Measurements from ENCODE around the gene HSPB8.

DNA sequence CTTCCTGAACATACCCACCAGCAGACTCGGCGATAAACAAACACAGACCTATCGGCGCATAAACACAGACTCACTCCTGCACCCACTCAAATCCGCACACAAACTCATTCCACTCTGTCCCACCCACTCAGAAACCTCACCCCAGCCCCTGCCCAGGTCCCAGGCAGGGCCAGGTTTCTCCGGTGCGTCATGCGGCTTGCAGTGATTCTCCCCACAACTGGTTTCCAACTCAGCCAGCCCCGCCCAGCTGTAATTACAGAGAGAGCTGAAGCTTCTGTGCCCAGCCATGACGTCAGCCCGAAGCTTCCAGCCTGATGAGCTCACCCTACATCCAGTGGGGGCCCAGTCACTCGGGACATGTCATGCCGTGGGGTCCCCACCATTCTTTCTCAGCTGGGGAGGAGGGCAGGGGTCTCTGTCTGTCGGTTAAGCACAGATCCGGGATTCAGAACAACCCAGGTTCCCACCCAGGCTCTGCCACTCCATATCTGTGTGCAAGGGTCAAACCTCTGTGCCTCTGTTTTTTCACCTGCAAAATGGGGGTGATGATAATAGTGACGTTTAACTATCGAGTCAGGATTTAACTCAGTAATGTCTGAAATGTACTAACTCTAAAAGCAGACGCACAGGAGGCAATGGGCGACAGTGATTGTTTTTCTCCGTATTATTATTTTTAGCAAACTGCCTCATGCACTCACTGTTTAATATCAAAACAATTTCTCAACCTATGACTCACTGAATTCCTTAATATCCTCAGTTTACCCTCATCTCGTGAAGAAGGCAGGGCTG lies 2.3 kb upstream of the HSPB8 start:
- TF ChIP-seq, protein P1, sequence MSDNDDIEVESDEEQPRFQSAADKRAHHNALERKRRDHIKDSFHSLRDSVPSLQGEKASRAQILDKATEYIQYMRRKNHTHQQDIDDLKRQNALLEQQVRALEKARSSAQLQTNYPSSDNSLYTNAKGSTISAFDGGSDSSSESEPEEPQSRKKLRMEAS (IDR thresholded peaks at IDR 0.05) = no peak
- TF ChIP-seq SIX5 (IDR thresholded peaks at IDR 0.05; ENCODE audit: low read depth, low read length) (no peak), ATF3 (IDR thresholded peaks at IDR 0.05; ENCODE audit: insufficient read depth, low read depth, low read length) (no peak), BCL11A (IDR thresholded peaks at IDR 0.05; ENCODE audit: low read depth in 2 of 2, low read length in 2 of 2) (no peak), BRCA1 (IDR thresholded peaks at IDR 0.05; ENCODE audit: low read depth, low read length) (no peak), POLR2AphosphoS5 (IDR thresholded peaks at IDR 0.05; ENCODE audit: low read depth, low read length) (no peak), POLR2A (IDR thresholded peaks at IDR 0.05; ENCODE audit: control extremely low read depth in 1 of 2, low read depth in 2 of 2, low read length in 2 of 2) (no peak), CHD2 (IDR thresholded peaks at IDR 0.05; ENCODE audit: low read length) (no peak), EGR1 (IDR thresholded peaks at IDR 0.05; ENCODE audit: borderline replicate concordance, low read depth, low read length) (no peak), JUN (IDR thresholded peaks at IDR 0.05; ENCODE audit: low read depth, low read length) (no peak), JUND (IDR thresholded peaks at IDR 0.05; ENCODE audit: low read length) (no peak; the same call in 1 of the 2 replicates), EZH2 (IDR thresholded peaks at IDR 0.05; ENCODE audit: low read depth, low read length, severe bottlenecking) (no peak)
- TF ChIP-seq, protein P2, sequence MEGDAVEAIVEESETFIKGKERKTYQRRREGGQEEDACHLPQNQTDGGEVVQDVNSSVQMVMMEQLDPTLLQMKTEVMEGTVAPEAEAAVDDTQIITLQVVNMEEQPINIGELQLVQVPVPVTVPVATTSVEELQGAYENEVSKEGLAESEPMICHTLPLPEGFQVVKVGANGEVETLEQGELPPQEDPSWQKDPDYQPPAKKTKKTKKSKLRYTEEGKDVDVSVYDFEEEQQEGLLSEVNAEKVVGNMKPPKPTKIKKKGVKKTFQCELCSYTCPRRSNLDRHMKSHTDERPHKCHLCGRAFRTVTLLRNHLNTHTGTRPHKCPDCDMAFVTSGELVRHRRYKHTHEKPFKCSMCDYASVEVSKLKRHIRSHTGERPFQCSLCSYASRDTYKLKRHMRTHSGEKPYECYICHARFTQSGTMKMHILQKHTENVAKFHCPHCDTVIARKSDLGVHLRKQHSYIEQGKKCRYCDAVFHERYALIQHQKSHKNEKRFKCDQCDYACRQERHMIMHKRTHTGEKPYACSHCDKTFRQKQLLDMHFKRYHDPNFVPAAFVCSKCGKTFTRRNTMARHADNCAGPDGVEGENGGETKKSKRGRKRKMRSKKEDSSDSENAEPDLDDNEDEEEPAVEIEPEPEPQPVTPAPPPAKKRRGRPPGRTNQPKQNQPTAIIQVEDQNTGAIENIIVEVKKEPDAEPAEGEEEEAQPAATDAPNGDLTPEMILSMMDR (IDR thresholded peaks at IDR 0.05; ENCODE audit: control extremely low read depth in 1 of 3, insufficient read depth in 1 of 3, low read depth in 1 of 3, low read length in 3 of 3) = no peak

Data from H1 (cell line).